GM19324 (cell line): ENCODE results near the gene LCN10.
"Not testable (repeated sequence)": the region's sequence is repeated elsewhere in the genome, so short reads cannot be mapped to it uniquely, and the experiment has no call there.

ENCODE experiments used
- ATAC-seq: cut with Tn5 transposase; IDR thresholded peaks from one replicate; pipeline ENCODE4 v1.9.1; 2021; ENCODE audit warnings: mild to moderate bottlenecking, moderate library complexity; ENCODE audit not compliant: unreplicated experiment, low FRiP score

Gene LCN10

DNA sequence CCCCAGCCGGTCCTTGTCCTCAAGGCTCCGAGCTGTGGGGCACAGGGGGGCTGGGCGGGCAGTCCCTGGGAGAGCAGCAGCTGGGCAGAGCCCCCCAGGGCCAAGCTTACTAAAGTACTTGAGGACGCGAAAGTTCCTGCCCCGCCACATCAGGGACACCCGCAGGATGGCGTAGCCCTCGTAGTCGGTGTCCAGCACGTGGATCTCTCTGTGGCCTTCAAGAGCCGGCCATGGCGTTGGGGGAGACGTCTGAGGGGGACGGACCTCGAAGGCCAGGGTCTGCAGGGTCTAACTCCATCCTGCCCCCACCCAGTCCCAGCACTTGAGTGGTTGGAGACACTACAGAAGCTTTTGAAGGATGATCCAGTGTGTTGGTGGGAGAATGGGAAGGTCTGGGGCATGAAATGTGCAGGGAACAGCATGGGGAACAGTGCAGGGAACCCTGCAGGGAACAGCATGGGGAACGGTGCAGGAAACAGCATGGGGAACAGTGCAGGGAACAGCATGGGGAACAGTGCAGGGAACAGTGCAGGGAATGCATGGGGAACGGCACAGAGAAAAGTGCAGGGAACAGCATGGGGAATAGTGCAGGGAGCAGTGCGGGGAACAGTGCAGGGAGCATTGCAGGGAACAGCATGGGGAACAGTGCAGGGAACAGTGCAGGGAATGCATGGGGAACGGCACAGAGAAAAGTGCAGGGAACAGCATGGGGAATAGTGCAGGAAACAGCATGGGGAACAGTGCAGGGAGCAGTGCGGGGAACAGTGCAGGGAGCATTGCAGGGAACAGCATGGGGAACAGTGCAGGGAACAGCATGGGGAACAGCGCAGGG lies 12.8 kb upstream of the LCN10 start:
- not testable (repeated sequence) for ATAC-seq

- ATAC-seq: no peak
These were observed 12.0 kb upstream of the LCN10 start for GRCh38 chr9:136754626-136755301.

DNA sequence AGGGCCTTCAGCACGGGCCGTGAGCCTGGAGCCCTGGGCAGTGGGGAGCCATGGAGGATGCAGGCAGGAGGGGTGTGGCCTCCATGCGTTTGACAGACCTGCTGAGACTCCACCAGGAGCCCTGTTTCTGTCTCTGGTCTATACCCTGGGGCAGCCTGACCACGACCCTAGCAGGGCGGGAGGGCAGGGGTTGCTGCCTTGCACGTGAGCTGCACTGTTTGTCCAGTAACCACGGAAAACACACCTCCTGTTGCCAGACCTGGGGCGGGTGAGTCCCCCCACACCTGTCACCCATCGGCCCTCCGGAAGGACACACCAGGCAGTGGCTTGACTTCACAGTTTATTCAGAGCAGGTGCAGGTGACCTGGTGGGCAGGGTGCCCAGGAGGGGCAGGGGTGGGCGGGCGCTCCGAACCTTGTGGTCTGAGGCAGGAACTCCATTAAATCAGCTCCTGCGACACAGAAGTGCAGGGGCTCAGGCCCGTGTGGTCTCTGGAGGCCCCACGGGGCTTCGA lies 11.4 kb upstream of the LCN10 start:
- ATAC-seq: no peak

GRCh38 chr9:136753371-136754058 lies 10.8 kb upstream of the LCN10 start:
- ATAC-seq: no peak

GRCh38 chr9:136751814-136752213 lies 9.1 kb upstream of the LCN10 start:
- ATAC-seq: no peak

GRCh38 chr9:136751244-136751643 lies 8.5 kb upstream of the LCN10 start:
- no peak for ATAC-seq

DNA sequence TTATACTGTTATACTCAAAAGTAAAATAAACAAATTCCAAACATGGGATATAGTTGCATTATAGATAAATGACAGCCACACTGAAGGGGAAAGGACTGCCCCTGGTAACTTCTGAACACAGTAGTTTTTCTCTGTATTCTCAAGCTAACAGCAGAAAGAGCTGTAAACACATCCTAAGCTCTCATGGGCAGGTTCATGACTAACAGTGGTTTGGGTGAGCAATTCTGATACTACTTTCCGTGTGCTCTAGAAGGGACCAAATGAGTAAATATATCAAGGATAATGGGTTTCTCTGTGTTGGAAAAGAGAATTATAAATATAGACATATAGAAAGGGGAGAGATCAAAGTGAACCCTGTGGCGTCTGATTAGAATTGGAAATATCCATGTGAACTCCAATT lies 7.8 kb upstream of the LCN10 start:
- ATAC-seq: no peak

GRCh38 chr9:136748666-136749611 lies 6.2 kb upstream of the LCN10 start:
- ATAC-seq: no peak

GRCh38 chr9:136748201-136748600 lies 5.5 kb upstream of the LCN10 start, which contains the start of gene LCN6:
Gene LCN6 (minus strand): TSS chr9:136748525. CDS start chr9:136748483, 42 bp downstream.
- no peak for ATAC-seq

GRCh38 chr9:136747161-136748060 lies 4.7 kb upstream of the LCN10 start:
- no peak for ATAC-seq

- ATAC-seq: no peak
These were observed 3.9 kb upstream of the LCN10 start for GRCh38 chr9:136746621-136747020.

DNA sequence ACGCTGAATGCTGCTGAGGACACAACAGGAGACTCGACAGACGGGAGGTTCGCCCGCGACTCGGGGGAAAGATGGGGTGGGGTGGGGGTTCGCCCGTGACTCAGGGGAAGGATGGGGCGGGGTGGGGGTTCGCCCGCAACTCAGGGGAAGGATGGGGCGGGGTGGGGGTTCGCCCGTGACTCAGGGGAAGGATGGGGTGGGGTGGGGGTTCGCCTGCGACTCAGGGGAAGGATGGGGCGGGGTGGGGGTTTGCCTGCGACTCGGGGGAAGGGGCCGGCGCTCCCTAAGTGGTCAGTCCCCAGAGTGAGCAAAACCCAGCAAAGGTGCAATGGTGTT lies 3.4 kb upstream of the LCN10 start:
- no peak for ATAC-seq

- no peak for ATAC-seq
These were observed 2.8 kb upstream of the LCN10 start for GRCh38 chr9:136745389-136746154.

DNA sequence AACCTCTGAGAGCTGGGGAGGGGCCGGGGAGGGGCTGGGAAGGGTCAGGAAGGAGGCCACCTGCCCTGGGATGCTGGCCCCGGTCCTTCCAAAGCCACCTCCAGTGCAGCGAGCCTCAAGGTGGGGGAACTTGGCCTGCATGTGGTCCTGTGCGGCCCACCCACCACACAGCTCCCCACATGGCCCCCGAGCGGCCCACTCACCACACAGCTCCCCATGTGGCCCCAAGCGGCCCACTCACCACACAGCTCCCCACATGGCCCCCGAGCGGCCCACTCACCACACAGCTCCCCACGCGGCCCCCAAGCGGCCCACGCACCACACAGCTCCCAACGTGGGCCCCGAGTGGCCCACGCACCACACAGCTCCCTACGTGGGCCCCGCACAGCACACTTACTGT lies 2.0 kb upstream of the LCN10 start:
- ATAC-seq: no peak

DNA sequence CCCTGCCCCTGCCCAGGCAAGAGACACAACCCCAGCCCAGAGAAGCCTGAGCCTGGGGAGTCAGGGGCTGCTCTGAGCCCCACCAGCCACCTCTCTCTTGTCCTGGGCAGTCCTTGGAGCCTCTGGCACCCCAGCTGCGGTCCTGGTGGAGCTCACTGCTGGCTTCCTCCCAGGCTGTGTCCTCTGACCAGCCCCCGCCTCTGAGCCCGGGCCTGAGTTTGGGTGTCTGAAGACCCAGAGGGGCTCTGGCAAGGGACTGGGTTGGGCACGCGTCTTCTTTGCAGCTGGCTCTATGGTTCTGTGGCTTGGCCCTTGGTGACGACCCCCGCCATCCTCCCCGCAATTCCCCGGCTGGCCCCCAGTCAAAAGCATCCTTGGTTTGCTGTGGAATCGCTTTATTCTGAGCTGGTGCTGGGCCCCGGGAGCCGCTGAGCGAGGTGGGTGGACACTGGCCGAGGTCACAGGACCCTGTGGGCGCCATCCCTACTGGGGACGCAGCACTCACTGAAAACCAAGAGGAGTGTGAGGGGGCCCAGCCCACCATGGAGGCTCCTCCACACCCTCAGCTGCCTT lies 985 bp upstream of the LCN10 start:
- no peak for ATAC-seq

DNA sequence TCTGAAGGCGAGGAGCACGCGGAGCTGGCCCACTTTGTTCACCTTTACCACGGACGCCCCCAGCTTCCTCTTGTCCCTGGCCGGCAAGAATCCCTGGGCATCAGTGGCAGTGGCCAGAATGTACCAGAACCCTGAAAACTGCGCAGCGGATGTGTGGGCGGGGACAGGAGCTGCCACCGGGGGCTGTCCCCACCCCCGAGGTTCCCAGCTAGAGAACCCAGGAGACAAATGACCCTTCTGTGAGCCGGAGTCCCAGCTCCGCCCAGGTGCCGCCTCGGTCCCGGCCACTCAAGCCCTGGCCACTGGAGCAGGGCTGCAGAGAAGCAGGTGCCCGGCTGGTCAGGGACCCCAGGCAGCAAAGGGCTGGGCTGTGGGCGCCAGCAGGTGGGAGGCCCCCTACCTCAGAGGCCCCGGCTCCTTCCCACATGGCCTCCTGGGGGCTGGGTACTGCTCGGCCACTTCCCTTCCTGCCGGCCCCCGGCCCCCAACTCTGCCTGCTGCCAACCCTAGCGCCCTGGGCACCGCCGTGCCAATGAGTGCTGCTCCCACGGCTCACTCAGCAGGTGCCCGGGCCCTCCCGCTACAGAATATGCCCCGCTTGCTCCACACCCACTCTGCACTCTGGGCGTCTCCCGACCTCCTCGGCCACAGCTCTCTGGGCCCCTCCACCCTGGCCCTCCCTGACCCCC lies 713 bp downstream of the LCN10 start:
- ATAC-seq: no peak
